H1 (cell line): ENCODE data around the gene XIRP1. TPM values are rescaled to one million over a fixed set of nuclear protein-coding genes. Genes with fewer than 3 reads are reported as not detected.

Source experiments
- CTCF ChIA-PET: fragments of 300-600 bp; sonication (Branson Sonifier 250); formaldehyde crosslinking; loops from one replicate; lab custom pipeline; 2021; ENCODE audit not compliant: partially characterized antibody; lab: Charles Lee
- POLR2A ChIA-PET: fragments of 300-600 bp; sonication (Branson Sonifier 250); formaldehyde crosslinking; loops from one replicate; lab custom pipeline; 2021; ENCODE audit warnings: inconsistent platforms; ENCODE audit not compliant: partially characterized antibody; lab: Charles Lee
- DNase-seq, 2 experiments: peaks; one replicate each; pipeline versions ENCODE4 v3.0.0 to v3.0.0-alpha.2; 2010 to 2022; ENCODE audit warnings: low spot score in 2 of 2, low read depth in 1 of 2, mixed read lengths in 1 of 2
- FAIRE-seq: peaks from 2 replicates; lab custom pipeline; 2011; peaks lifted over from hg19 to GRCh38; lab: Jason Lieb, UNC
- H2AFZ ChIP-seq: 2 replicates; pipeline ENCODE4 v1.8.1; 2012; ENCODE audit warnings: low read length, inconsistent platforms
- H2AK5ac ChIP-seq: 2 replicates; pipeline ENCODE4 v1.6.1; 2013; ENCODE audit warnings: low read depth, low read length
- H2BK120ac ChIP-seq: replicated peaks from 2 replicates; pipeline ENCODE3; 2013; ENCODE audit warnings: low read depth, low read length, inconsistent platforms
- H2BK12ac ChIP-seq: 2 replicates; pipeline ENCODE4 v1.6.1; 2013; ENCODE audit warnings: low read depth, low read length
- H2BK15ac ChIP-seq: 2 replicates; pipeline ENCODE4 v1.6.1; 2013; ENCODE audit warnings: low read length
- H2BK20ac ChIP-seq: 2 replicates; pipeline ENCODE4 v1.6.1; 2013; ENCODE audit warnings: low read length
- H2BK5ac ChIP-seq: 2 replicates; pipeline ENCODE4 v1.6.1; 2013; ENCODE audit warnings: low read depth, low read length
- H3K14ac ChIP-seq: 2 replicates; pipeline ENCODE4 v1.6.1; 2013; ENCODE audit warnings: inconsistent platforms; ENCODE audit not compliant: insufficient read length
- H3K18ac ChIP-seq: 2 replicates; pipeline ENCODE4 v1.6.1; 2013; ENCODE audit warnings: low read length; ENCODE audit errors: extremely low read depth
- H3K23ac ChIP-seq: 2 replicates; pipeline ENCODE4 v1.6.1; 2013; ENCODE audit warnings: inconsistent platforms; ENCODE audit not compliant: insufficient read length
- H3K23me2 ChIP-seq: 2 replicates; pipeline ENCODE4 v1.6.1; 2013; ENCODE audit warnings: low read depth, low read length
- H3K27ac ChIP-seq: 2 replicates; pipeline ENCODE4 v1.6.1; 2011; ENCODE audit warnings: low read depth, low read length, inconsistent platforms
- H3K27me3 ChIP-seq, 4 experiments: replicated peaks in 1 of 4; 1 replicate in 1 of 4; 2 replicates in 3 of 4; pipeline versions ENCODE4 v1.6.1 to v1.8.1; 2011 to 2013; ENCODE audit warnings: low read length in 3 of 4, mild to moderate bottlenecking in 3 of 4, inconsistent platforms in 2 of 4, mixed read lengths in 2 of 4, moderate library complexity in 1 of 4; ENCODE audit not compliant: control insufficient read depth in 3 of 4, insufficient read depth in 3 of 4; ENCODE audit errors: extremely low read depth in 1 of 4
- H3K36me3 ChIP-seq, 4 experiments: 2 replicates each; pipeline versions ENCODE4 v1.6.1 to v1.8.1; 2011 to 2013; ENCODE audit warnings: mild to moderate bottlenecking in 4 of 4, low read length in 3 of 4, moderate library complexity in 2 of 4, control low read depth in 1 of 4, inconsistent platforms in 1 of 4; ENCODE audit not compliant: insufficient read depth in 4 of 4, control insufficient read depth in 2 of 4
- H3K4ac ChIP-seq: replicated peaks from 2 replicates; pipeline ENCODE3; 2013; ENCODE audit warnings: low read length, low read depth, mixed read lengths, inconsistent platforms; ENCODE audit not compliant: insufficient read length
- H3K4me1 ChIP-seq, 4 experiments: replicated peaks in 1 of 4; 1 replicate in 1 of 4; 2 replicates in 3 of 4; pipeline versions ENCODE4 v1.6.1 to v1.8.1; 2011 to 2013; ENCODE audit warnings: low read length in 3 of 4, inconsistent platforms in 2 of 4, mixed read lengths in 1 of 4; ENCODE audit not compliant: insufficient read depth in 4 of 4, control insufficient read depth in 3 of 4
- H3K4me2 ChIP-seq, 2 experiments: 2 replicates each; pipeline versions ENCODE4 v1.6.1 to v1.8.1; 2011 to 2013; ENCODE audit warnings: low read depth in 2 of 2, low read length in 2 of 2, control low read depth in 1 of 2, inconsistent platforms in 1 of 2, mild to moderate bottlenecking in 1 of 2; ENCODE audit not compliant: insufficient read depth in 1 of 2
- H3K4me3 ChIP-seq, 4 experiments: fragments of 200-600, 300-600 bp in 1 of 4; sonication (generic), shearing (Covaris generic), sonication (Bioruptor Twin) in 1 of 4; 2 replicates each; pipeline versions ENCODE4 v1.5.1 to v1.8.1; 2011 to 2016; ENCODE audit warnings: low read length in 4 of 4, low read depth in 3 of 4, control low read depth in 2 of 4, inconsistent platforms in 2 of 4, mild to moderate bottlenecking in 2 of 4, mixed read lengths in 1 of 4, moderate library complexity in 1 of 4; ENCODE audit not compliant: insufficient read depth in 2 of 4; ENCODE audit errors: extremely low read depth in 1 of 4
- H3K56ac ChIP-seq: replicated peaks from 2 replicates; pipeline ENCODE3; 2013; ENCODE audit warnings: low read depth, mild to moderate bottlenecking, mixed read lengths, low read length, inconsistent platforms; ENCODE audit not compliant: insufficient read length
- H3K79me1 ChIP-seq: 2 replicates; pipeline ENCODE4 v1.6.1; 2013; ENCODE audit warnings: low read depth, low read length, control low read depth
- H3K79me2 ChIP-seq, 2 experiments: 2 replicates each; pipeline versions ENCODE4 v1.6.1 to v1.8.1; 2012 to 2013; ENCODE audit warnings: low read length in 2 of 2, mild to moderate bottlenecking in 2 of 2, inconsistent platforms in 1 of 2; ENCODE audit not compliant: insufficient read depth in 2 of 2, control insufficient read depth in 1 of 2
- H3K9ac ChIP-seq, 4 experiments: replicated peaks in 1 of 4; 1 replicate in 1 of 4; 2 replicates in 3 of 4; pipeline versions ENCODE4 v1.6.1 to v1.8.1; 2011 to 2013; ENCODE audit warnings: low read depth in 3 of 4, low read length in 3 of 4, control low read depth in 2 of 4, mild to moderate bottlenecking in 2 of 4, moderate library complexity in 2 of 4, inconsistent platforms in 1 of 4; ENCODE audit errors: extremely low read depth in 1 of 4
- H3K9me3 ChIP-seq, 2 experiments: 2 replicates each; pipeline versions ENCODE4 v1.6.1 to v1.8.1; 2012 to 2013; ENCODE audit warnings: mild to moderate bottlenecking in 2 of 2, moderate library complexity in 2 of 2, control low read depth in 1 of 2, inconsistent platforms in 1 of 2, low read depth in 1 of 2, low read length in 1 of 2, mixed read lengths in 1 of 2; ENCODE audit not compliant: insufficient read depth in 2 of 2
- H4K20me1 ChIP-seq, 2 experiments: replicated peaks in 1 of 2; 2 replicates each; pipeline versions ENCODE3 to v1.8.1; 2011 to 2013; ENCODE audit warnings: inconsistent platforms in 2 of 2, low read length in 2 of 2, mild to moderate bottlenecking in 1 of 2; ENCODE audit not compliant: insufficient read depth in 2 of 2, control insufficient read depth in 1 of 2
- H4K5ac ChIP-seq: 2 replicates; pipeline ENCODE4 v1.6.1; 2013; ENCODE audit warnings: low read length, low read depth, mixed read lengths, inconsistent platforms; ENCODE audit not compliant: insufficient read length
- H4K8ac ChIP-seq: 2 replicates; pipeline ENCODE4 v1.8.0; 2013; ENCODE audit warnings: mild to moderate bottlenecking, moderate library complexity, low read length, inconsistent platforms; ENCODE audit not compliant: insufficient read depth; ENCODE audit errors: extremely low read depth
- H4K91ac ChIP-seq: replicated peaks from 2 replicates; pipeline ENCODE3; 2013; ENCODE audit warnings: low read length, mixed read lengths, inconsistent platforms; ENCODE audit not compliant: insufficient read length
- CEBPB ChIP-seq: IDR thresholded peaks from 2 replicates; pipeline ENCODE4 v1.6.1; 2012; ENCODE audit warnings: low read depth, low read length
- RNF2 ChIP-seq: fragments of 200-900, 300-1000 bp; sonication (generic); IDR thresholded peaks from 2 replicates; pipeline ENCODE4 v1.7.1; 2016; ENCODE audit warnings: borderline replicate concordance, low read depth, mild to moderate bottlenecking, antibody characterized with exemption, low read length; ENCODE audit not compliant: poor library complexity, severe bottlenecking; ENCODE audit errors: missing control alignments
- WGBS, 2 experiments: shearing (Covaris generic) in 1 of 2; methylation state at CpG; one replicate each; pipeline versions ENCODE4 v1.1.6 to v1.1.7; 2013 to 2015; ENCODE audit warnings: low lambda C conversion rate in 2 of 2, mixed read lengths in 2 of 2, inconsistent platforms in 1 of 2, low coverage in 1 of 2, missing lambda C conversion rate in 1 of 2; ENCODE audit not compliant: insufficient replicate concordance in 2 of 2, insufficient coverage in 1 of 2, insufficient read length in 1 of 2; ENCODE audit errors: extremely low coverage in 1 of 2, missing lambda C conversion rate in 1 of 2; 5-methylcytosine and 5-hydroxymethylcytosine counted together
- polyA plus RNA-seq, 7 experiments: library from polyadenylated mRNA; depleted of rRNA in 3 of 7; stranded (reverse) in 5 of 7; unstranded in 2 of 7; fragments of >200 nt in 5 of 7; fragments of 200-250 nt in 2 of 7; gene quantifications; 1 replicate in 5 of 7; 2 replicates in 1 of 7; 4 replicates in 1 of 7; pipeline versions ENCODE4 v1.2.1 to v1.2.3, GENCODE V29; 2011 to 2013; ENCODE audit warnings: missing spikeins in 2 of 7, mixed read lengths in 2 of 7
- total RNA-seq: library from RNA; stranded (reverse); fragmentation: NEBNext Ultra II Directional; extraction: Animal tissue kit (Norgen Biotek cat#: 25700); gene quantifications from 2 replicates; pipeline ENCODE4 v1.2.1, GENCODE V29; 2021

The XIRP1 gene
- total and polyA plus RNA-seq, 2 of the 8 experiments (the other 6 are each of a cell fraction or from before 2014, with no cell fraction given): not detected

DNA sequence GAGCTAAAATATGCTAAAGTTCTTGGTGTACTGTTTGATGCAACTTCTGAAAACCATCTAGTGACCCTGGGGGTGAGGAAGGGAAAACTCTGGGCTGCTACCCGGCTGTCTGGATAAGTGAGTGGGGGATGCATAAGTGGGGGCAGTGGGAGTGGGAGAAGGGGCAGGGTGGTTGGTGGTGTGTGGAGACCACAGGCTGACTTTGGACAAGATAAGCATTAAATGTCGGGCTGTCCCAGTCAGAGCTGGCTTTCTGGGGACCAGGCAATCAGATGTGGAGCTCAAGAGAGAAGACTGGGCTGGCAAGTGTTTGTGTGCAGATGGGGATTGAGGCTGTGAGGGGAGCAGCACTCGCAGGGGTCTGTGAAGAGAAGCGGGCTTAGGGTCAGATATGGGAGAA is 11.0 kb upstream of the XIRP1 start:
- Histone ChIP-seq H2AK5ac (no peak overlapping the region), H2BK20ac (no peak overlapping the region), H3K4ac (no peak overlapping the region), H4K5ac (no peak overlapping the region), H2BK12ac (no peak overlapping the region), H2BK15ac (no peak overlapping the region), H2BK120ac (no peak overlapping the region), H3K9me3 (no peaks in the 10 kb centered on the region), H3K18ac (no peak overlapping the region), H4K20me1 (no peaks in the 10 kb centered on the region), H3K4me1 (no peaks in the 10 kb centered on the region; a peak in 1 of 7 replicates), H4K91ac (no peak overlapping the region), H3K23me2 (no peaks in the 10 kb centered on the region), H3K4me2 (no peak overlapping the region), H3K56ac (no peak overlapping the region), H3K4me3 (no peak overlapping the region), H3K27ac (no peak overlapping the region), H3K27me3 (no peaks in the 10 kb centered on the region), H3K79me1 (no peaks in the 10 kb centered on the region), H3K79me2 (no peaks in the 10 kb centered on the region), H3K36me3 (no peaks in the 10 kb centered on the region), H3K9ac (no peak overlapping the region), H3K14ac (no peak overlapping the region), H3K23ac (no peak overlapping the region), H2BK5ac (no peak overlapping the region), H4K8ac (peak overlapping the region; percentile 42; the same call in 1 of the 2 replicates), H2AFZ (no peak overlapping the region)
- CTCF ChIA-PET: interaction anchor here (0.8 to 12.5 kb wide), 10 partner anchors 8 to 88 kb away, joined by 3 to 187 read pairs (median 4); partner anchors contain the start of gene XIRP1
- no peak for FAIRE-seq
- WGBS, 2 experiments: 87% methylated on average over 4 of the region's 4 CpGs; no CpG with 5 or more reads in 1 of the 2 experiments
- DNase-seq: no peak
- POLR2A ChIA-PET: no interaction called here
- TF ChIP-seq CEBPB (no peak), RNF2 (no peak)
